Esophagus muscularis mucosa (tissue), 4 donors: ENCODE data around the gene PTGIS. TPM values are rescaled to one million over a fixed set of nuclear protein-coding genes. Genes with fewer than 3 reads are reported as not detected.

Experiments
- DNase-seq: peaks from one replicate; pipeline ENCODE4 v3.0.0-alpha.2; 2017; ENCODE audit errors: extremely low spot score
- H3K27ac ChIP-seq, 4 donors: fragments of 200-600 bp; sonication (generic); replicated peaks in 1 of 4; 1 replicate in 3 of 4; 2 replicates in 1 of 4; pipeline ENCODE4 v1.5.1; 2016 to 2019; ENCODE audit warnings: mild to moderate bottlenecking in 1 of 4
- H3K27me3 ChIP-seq, 4 donors: fragments of 200-600 bp; sonication (generic); one replicate each; pipeline versions ENCODE4 v1.5.1 to v1.6.0; 2016 to 2019
- H3K36me3 ChIP-seq, 4 donors: fragments of 200-600 bp; sonication (generic); one replicate each; pipeline ENCODE4 v1.5.1; 2016 to 2019
- H3K4me1 ChIP-seq, 4 donors: fragments of 200-600 bp; sonication (generic); one replicate each; pipeline ENCODE4 v1.5.1; 2016 to 2019
- H3K4me3 ChIP-seq, 4 donors: fragments of 200-600 bp; sonication (generic); 1 replicate in 2 of 4; 2 replicates in 2 of 4; pipeline ENCODE4 v1.5.1; 2016 to 2019; ENCODE audit warnings: mild to moderate bottlenecking in 4 of 4, moderate library complexity in 1 of 4
- H3K9me3 ChIP-seq, 4 donors: fragments of 200-600 bp; sonication (generic); 1 replicate in 3 of 4; 2 replicates in 1 of 4; pipeline ENCODE4 v1.5.1; 2016 to 2019
- EP300 ChIP-seq: sonication (generic); formaldehyde crosslinking; IDR thresholded peaks from one replicate; pipeline ENCODE4 v1.6.1; 2017; ENCODE audit warnings: antibody characterized with exemption
- POLR2A ChIP-seq: fragments of 450-650 bp; IDR thresholded peaks from one replicate; pipeline ENCODE4 v1.6.1; 2017; ENCODE audit warnings: antibody characterized with exemption, moderate library complexity, mild to moderate bottlenecking, low read depth
- POLR2AphosphoS5 ChIP-seq, 2 donors: sonication (generic); formaldehyde crosslinking; IDR thresholded peaks; one replicate each; pipeline ENCODE4 v1.6.1; 2017; ENCODE audit warnings: antibody characterized with exemption in 2 of 2
- whole genome bisulfite sequencing: methylation state at CpG from one replicate; pipeline ENCODE4 v1.1.5; 2018; 5-methylcytosine and 5-hydroxymethylcytosine counted together
- intact Hi-C: fragments of 100-400 bp; cut with DNase I; formaldehyde crosslinking; loops from one replicate; pipeline ENCODE4 v1.15.1; 2023
- total RNA-seq, 4 donors: library from RNA; depleted of rRNA; stranded (reverse); fragments of >200 nt; gene quantifications; one replicate each; pipeline versions ENCODE4 v1.1.0 to v1.2.1, GENCODE V29; 2016
- TF ChIP-seq, protein P1 (sequence below), 3 experiments: fragments of 200-600 bp in 2 of 3; fragments of 450-650 bp in 1 of 3; sonication (generic) in 2 of 3; IDR thresholded peaks; one replicate each; pipeline ENCODE4 v1.5.1; 2017 to 2019; ENCODE audit warnings: antibody characterized with exemption in 3 of 3, mild to moderate bottlenecking in 2 of 3, moderate library complexity in 1 of 3

Gene PTGIS
- total RNA-seq, 4 donors from 2014 or later: 107 to 217 (median 130) TPM

GRCh38 chr20:49526568-49526967 is 41.4 kb downstream of the PTGIS start:
- TF ChIP-seq POLR2AphosphoS5 (IDR thresholded peaks at IDR 0.05) (no peak), EP300 (no peak), POLR2A (no peak)
- TF ChIP-seq, protein P1, sequence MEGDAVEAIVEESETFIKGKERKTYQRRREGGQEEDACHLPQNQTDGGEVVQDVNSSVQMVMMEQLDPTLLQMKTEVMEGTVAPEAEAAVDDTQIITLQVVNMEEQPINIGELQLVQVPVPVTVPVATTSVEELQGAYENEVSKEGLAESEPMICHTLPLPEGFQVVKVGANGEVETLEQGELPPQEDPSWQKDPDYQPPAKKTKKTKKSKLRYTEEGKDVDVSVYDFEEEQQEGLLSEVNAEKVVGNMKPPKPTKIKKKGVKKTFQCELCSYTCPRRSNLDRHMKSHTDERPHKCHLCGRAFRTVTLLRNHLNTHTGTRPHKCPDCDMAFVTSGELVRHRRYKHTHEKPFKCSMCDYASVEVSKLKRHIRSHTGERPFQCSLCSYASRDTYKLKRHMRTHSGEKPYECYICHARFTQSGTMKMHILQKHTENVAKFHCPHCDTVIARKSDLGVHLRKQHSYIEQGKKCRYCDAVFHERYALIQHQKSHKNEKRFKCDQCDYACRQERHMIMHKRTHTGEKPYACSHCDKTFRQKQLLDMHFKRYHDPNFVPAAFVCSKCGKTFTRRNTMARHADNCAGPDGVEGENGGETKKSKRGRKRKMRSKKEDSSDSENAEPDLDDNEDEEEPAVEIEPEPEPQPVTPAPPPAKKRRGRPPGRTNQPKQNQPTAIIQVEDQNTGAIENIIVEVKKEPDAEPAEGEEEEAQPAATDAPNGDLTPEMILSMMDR (IDR thresholded peaks at IDR 0.05): no peak
- H3K27ac ChIP-seq: no peak overlapping the region
- no peak overlapping the region for H3K4me3 ChIP-seq
- no peaks in the 10 kb centered on the region for H3K27me3 ChIP-seq
- WGBS: 93% methylated on average over 2 of the region's 2 CpGs
- no peak for DNase-seq
- H3K4me1 ChIP-seq: peaks cover 0 to 4% (median 0%) of the 10 kb centered on the region in 4 donors
- H3K36me3 ChIP-seq: peaks cover 0 to 53% (median 12%) of the 10 kb centered on the region in 4 donors
- intact Hi-C loops: no loop called here
- no peaks in the 10 kb centered on the region for H3K9me3 ChIP-seq

DNA sequence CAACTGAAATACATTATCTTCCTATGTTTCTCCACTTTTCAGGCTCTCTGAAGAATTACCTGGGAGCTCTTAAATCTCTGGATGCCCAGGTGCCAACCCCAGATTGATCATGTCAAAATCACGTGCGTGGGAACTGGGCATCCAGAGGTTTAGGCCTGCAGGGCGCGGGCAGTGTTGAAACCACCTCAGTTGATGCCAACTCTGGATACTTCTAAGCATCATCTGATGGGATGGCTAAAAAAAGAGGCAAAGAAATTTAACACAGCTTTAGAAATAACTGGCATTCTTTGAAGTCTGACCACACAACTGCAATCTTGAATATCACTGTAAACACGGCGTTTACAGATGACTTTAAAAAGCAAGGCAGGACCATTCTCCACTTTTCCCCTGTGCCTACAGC is 41.9 kb downstream of the PTGIS start:
- Histone ChIP-seq H3K4me3 (no peak overlapping the region), H3K9me3 (no peaks in the 10 kb centered on the region), H3K4me1 (peaks cover 0 to 4% (median 0%) of the 10 kb centered on the region in 4 donors), H3K36me3 (peaks cover 0 to 53% (median 12%) of the 10 kb centered on the region in 4 donors), H3K27me3 (no peaks in the 10 kb centered on the region), H3K27ac (no peak overlapping the region)
- TF ChIP-seq POLR2A: no peak
- TF ChIP-seq, protein P1 (IDR thresholded peaks at IDR 0.05): no peak
- no peak for TF ChIP-seq EP300
- TF ChIP-seq POLR2AphosphoS5 (IDR thresholded peaks at IDR 0.05): no peak
- intact Hi-C loops: no loop called here
- DNase-seq: no peak
- 93% methylated on average over 6 of the region's 6 CpGs for WGBS

- Histone ChIP-seq H3K27me3 (no peaks in the 10 kb centered on the region), H3K4me1 (peaks cover 0 to 4% (median 0%) of the 10 kb centered on the region in 4 donors), H3K4me3 (no peak overlapping the region), H3K36me3 (peaks cover 0 to 36% (median 7%) of the 10 kb centered on the region in 4 donors), H3K27ac (no peak overlapping the region), H3K9me3 (no peaks in the 10 kb centered on the region)
- WGBS: 90% methylated on average over 4 of the region's 8 CpGs
- no peak for DNase-seq
- intact Hi-C loops: no loop called here
- TF ChIP-seq EP300 (no peak), POLR2A (no peak)
- TF ChIP-seq, protein P1 (IDR thresholded peaks at IDR 0.05): no peak
Observed at GRCh38 chr20:49523767-49524360, 44.1 kb downstream of the PTGIS start.

GRCh38 chr20:49521356-49521755 is 46.6 kb downstream of the PTGIS start:
- no peaks in the 10 kb centered on the region for H3K27me3 ChIP-seq
- peak overlapping the region in 1 of 4 donors; percentile 10 for H3K27ac ChIP-seq
- intact Hi-C loops: no loop called here
- H3K9me3 ChIP-seq: no peaks in the 10 kb centered on the region
- peaks cover 0 to 4% (median 0%) of the 10 kb centered on the region in 4 donors for H3K4me1 ChIP-seq
- no peak for DNase-seq
- peaks cover 0 to 44% (median 7%) of the 10 kb centered on the region in 4 donors for H3K36me3 ChIP-seq
- 93% methylated on average over 4 of the region's 4 CpGs for WGBS
- TF ChIP-seq, protein P1 (IDR thresholded peaks at IDR 0.05): no peak
- TF ChIP-seq EP300 (no peak), POLR2AphosphoS5 (IDR thresholded peaks at IDR 0.05) (no peak), POLR2A (no peak)
- H3K4me3 ChIP-seq: no peak overlapping the region
